A673 (cell line): ENCODE results near the gene DOCK6. TPM values are rescaled to one million over a fixed set of nuclear protein-coding genes. Genes with fewer than 3 reads are reported as not detected.

Experiments used
- BruUV-seq: library from RNA; stranded (reverse); fragments of 400-500 nt; replicated peaks from 2 replicates; lab custom pipeline; 2021; lab: Mats Ljungman, UMichigan
- CTCF ChIA-PET: fragments of 300-600 bp; sonication (Branson Sonifier 250); formaldehyde crosslinking; loops from one replicate; lab custom pipeline; 2022; ENCODE audit warnings: antibody characterized with exemption; lab: Charles Lee
- POLR2A ChIA-PET: fragments of 300-600 bp; sonication (Branson Sonifier 250); formaldehyde crosslinking; loops from one replicate; lab custom pipeline; 2022; ENCODE audit warnings: antibody characterized with exemption; ENCODE audit not compliant: low non-redundant PET; lab: Charles Lee
- DNase-seq: peaks from one replicate; pipeline ENCODE4 v3.0.0-alpha.2; 2015; ENCODE audit warnings: low spot score
- H3K27ac ChIP-seq: fragments of 200-600 bp; sonication (generic); 2 replicates; pipeline ENCODE4 v1.5.1; 2016; ENCODE audit warnings: mixed run types, low read depth, mild to moderate bottlenecking, mixed read lengths, antibody characterized with exemption, low read length; ENCODE audit not compliant: poor library complexity, severe bottlenecking
- H3K27me3 ChIP-seq: fragments of 200-600 bp; sonication (generic); replicated peaks from 2 replicates; pipeline ENCODE4 v1.6.1; 2017; ENCODE audit warnings: mixed run types, low read depth, mild to moderate bottlenecking, mixed read lengths, antibody characterized with exemption, low read length; ENCODE audit not compliant: insufficient read depth, poor library complexity
- H3K36me3 ChIP-seq: fragments of 200-600 bp; sonication (generic); 2 replicates; pipeline ENCODE4 v1.6.1; 2016; ENCODE audit warnings: mixed run types, mild to moderate bottlenecking, mixed read lengths, antibody characterized with exemption, low read length; ENCODE audit not compliant: insufficient read depth, poor library complexity, severe bottlenecking
- H3K4me1 ChIP-seq: fragments of 200-600 bp; sonication (generic); 2 replicates; pipeline ENCODE4 v1.6.1; 2017; ENCODE audit warnings: mixed run types, mild to moderate bottlenecking, mixed read lengths, antibody characterized with exemption, low read length; ENCODE audit not compliant: insufficient read depth, poor library complexity, severe bottlenecking
- H3K4me3 ChIP-seq: fragments of 200-600 bp; sonication (generic); 2 replicates; pipeline ENCODE4 v1.5.1; 2016; ENCODE audit warnings: low read depth, mixed run types, mild to moderate bottlenecking, mixed read lengths, low read length; ENCODE audit not compliant: poor library complexity, severe bottlenecking
- H3K9me3 ChIP-seq: fragments of 200-600 bp; sonication (generic); 2 replicates; pipeline ENCODE4 v1.6.1; 2016; ENCODE audit warnings: mixed run types, low read depth, mild to moderate bottlenecking, mixed read lengths, antibody characterized with exemption, low read length; ENCODE audit not compliant: poor library complexity, severe bottlenecking
- CTCF ChIP-seq: fragments of 300-800, 200-600 bp; sonication (generic); conservative IDR thresholded peaks from 2 replicates; pipeline ENCODE4 v1.5.1; 2017; ENCODE audit warnings: low read depth, mild to moderate bottlenecking, antibody characterized with exemption, low read length, moderate library complexity, mixed read lengths
- EZH2 ChIP-seq: fragments of 200-600 bp; sonication (generic); IDR thresholded peaks from 2 replicates; pipeline ENCODE4 v1.6.1; 2017; ENCODE audit warnings: borderline replicate concordance, low read depth, mild to moderate bottlenecking, mixed read lengths, antibody characterized with exemption, low read length; ENCODE audit not compliant: poor library complexity, severe bottlenecking
- intact Hi-C: fragments of 100-400 bp; cut with micrococcal nuclease; formaldehyde crosslinking; loops from one replicate; pipeline ENCODE4 v1.10.0; 2022; ENCODE audit not compliant: unreplicated experiment
- total RNA-seq: library from RNA; stranded (reverse); gene quantifications from 2 replicates; pipeline ENCODE4 v1.2.3, GENCODE V29; 2021

DOCK6 gene
- total RNA-seq, 1 experiment from 2014 or later, result 15.6 TPM

- no TSS peak for BruUV-seq
- TF ChIP-seq CTCF (no peak), EZH2 (no peak)
- Histone ChIP-seq H3K27ac (no peak overlapping the region), H3K4me3 (no peak overlapping the region), H3K36me3 (peaks cover 34% of the 10 kb centered on the region), H3K4me1 (peaks cover 26% of the 10 kb centered on the region), H3K9me3 (no peaks in the 10 kb centered on the region), H3K27me3 (no peaks in the 10 kb centered on the region)
- ChIA-PET POLR2A (no interaction called here), CTCF (no interaction called here)
- intact Hi-C loops, result no loop called here
- DNase-seq, result no peak
Observed at GRCh38 chr19:11192957-11193939, 69.1 kb downstream of the DOCK6 start.

- Histone ChIP-seq H3K4me3 (no peak overlapping the region), H3K9me3 (no peaks in the 10 kb centered on the region), H3K4me1 (peaks cover 21% of the 10 kb centered on the region), H3K36me3 (peaks cover 34% of the 10 kb centered on the region), H3K27ac (no peak overlapping the region), H3K27me3 (no peaks in the 10 kb centered on the region)
- BruUV-seq, result no TSS peak
- no peak for DNase-seq
- ChIA-PET POLR2A (no interaction called here), CTCF (no interaction called here)
- TF ChIP-seq CTCF, result no peak
- TF ChIP-seq EZH2, result no peak
- intact Hi-C loops, result no loop called here
Observed at GRCh38 chr19:11191934-11192333, 70.4 kb downstream of the DOCK6 start.

- peaks cover 34% of the 10 kb centered on the region for H3K36me3 ChIP-seq
Observed at GRCh38 chr19:11191273-11191755, 71.0 kb downstream of the DOCK6 start.

More at GRCh38 chr19:11191273-11191755, 71.0 kb downstream of the DOCK6 start:
- Histone ChIP-seq H3K4me3 (no peak overlapping the region), H3K27me3 (no peaks in the 10 kb centered on the region), H3K27ac (no peak overlapping the region), H3K9me3 (no peaks in the 10 kb centered on the region), H3K4me1 (peaks cover 18% of the 10 kb centered on the region)
- no TSS peak for BruUV-seq
- ChIA-PET POLR2A (no interaction called here), CTCF (no interaction called here)
- TF ChIP-seq EZH2, result no peak
- no peak for TF ChIP-seq CTCF
- intact Hi-C loops, result no loop called here
- peak; percentile 53 for DNase-seq
